SU-DHL-6 (cell line): Measurements from ENCODE around the gene IFI27L1.

Source experiments
- H2AFZ ChIP-seq: fragments of 200-600 bp; sonication (generic); 2 replicates; pipeline ENCODE4 v1.6.1; 2014; ENCODE audit warnings: low read depth, mild to moderate bottlenecking, moderate library complexity, mixed read lengths, antibody characterized with exemption, low read length; ENCODE audit not compliant: severe bottlenecking
- H3F3A ChIP-seq: fragments of 200-600 bp; shearing (Covaris generic); 2 replicates; pipeline ENCODE4 v1.6.0; 2016; ENCODE audit warnings: antibody characterized with exemption, mild to moderate bottlenecking; ENCODE audit not compliant: insufficient read depth
- H3K27ac ChIP-seq: fragments of 200-600 bp; sonication (generic); 2 replicates; pipeline ENCODE4 v1.5.1; 2016; ENCODE audit warnings: low read depth, mild to moderate bottlenecking, low read length, moderate library complexity, mixed read lengths
- H3K27me3 ChIP-seq: fragments of 200-600 bp; sonication (generic), shearing (Covaris generic); 2 replicates; pipeline ENCODE4 v1.6.0; 2014; ENCODE audit warnings: mild to moderate bottlenecking, low read length
- H3K36me3 ChIP-seq: fragments of 200-600 bp; sonication (generic); 2 replicates; pipeline ENCODE4 v1.6.1; 2014; ENCODE audit warnings: mild to moderate bottlenecking, low read length, mixed read lengths
- H3K4me2 ChIP-seq: fragments of 300-600, 200-600 bp; shearing (Covaris generic), sonication (generic); 2 replicates; pipeline ENCODE4 v1.6.0; 2014; ENCODE audit warnings: low read length, low read depth, mild to moderate bottlenecking; ENCODE audit not compliant: poor library complexity, severe bottlenecking
- H3K4me3 ChIP-seq: fragments of 200-600 bp; sonication (generic); 2 replicates; pipeline ENCODE4 v1.5.1; 2014; ENCODE audit warnings: antibody characterized with exemption, low read length, mild to moderate bottlenecking, mixed read lengths; ENCODE audit not compliant: insufficient read depth, poor library complexity, severe bottlenecking
- H3K79me2 ChIP-seq: fragments of 200-600 bp; sonication (generic); 2 replicates; pipeline ENCODE4 v1.6.1; 2014; ENCODE audit warnings: mild to moderate bottlenecking, low read length, moderate library complexity; ENCODE audit not compliant: insufficient read depth
- H3K9ac ChIP-seq: fragments of 200-600 bp; sonication (generic); 2 replicates; pipeline ENCODE4 v1.7.0; 2014; ENCODE audit warnings: mild to moderate bottlenecking, low read length
- H3K9me2 ChIP-seq: fragments of 200-600 bp; sonication (generic); replicated peaks from 2 replicates; pipeline ENCODE4 v1.6.1; 2014; ENCODE audit warnings: low read length; ENCODE audit not compliant: insufficient read depth
- H3K9me3 ChIP-seq: fragments of 200-600 bp; sonication (generic); 2 replicates; pipeline ENCODE4 v1.6.1; 2014; ENCODE audit warnings: low read length, mixed read lengths; ENCODE audit not compliant: insufficient read depth
- H4K20me1 ChIP-seq: fragments of 200-600 bp; sonication (generic); 2 replicates; pipeline ENCODE4 v1.6.1; 2014; ENCODE audit warnings: low read depth, mild to moderate bottlenecking, antibody characterized with exemption, low read length, moderate library complexity, mixed read lengths
- CTCF ChIP-seq: fragments of 200-600 bp; sonication (generic); IDR thresholded peaks from one replicate; pipeline ENCODE4 v1.5.1; 2017; ENCODE audit warnings: antibody characterized with exemption, mild to moderate bottlenecking, low read length, moderate library complexity; ENCODE audit not compliant: insufficient read depth, poor library complexity, severe bottlenecking
- EZH2phosphoT487 ChIP-seq: fragments of 200-600 bp; sonication (generic), shearing (Covaris generic); conservative IDR thresholded peaks from 2 replicates; pipeline ENCODE4 v1.6.1; 2018; ENCODE audit warnings: mild to moderate bottlenecking, antibody characterized with exemption, low read length, moderate library complexity, mixed read lengths

The IFI27L1 gene

GRCh38 chr14:94045563-94046345 lies 35.4 kb upstream of the IFI27L1 start:
- H3K4me2 ChIP-seq: no peak overlapping the region
- H2AFZ ChIP-seq: no peak overlapping the region
- no peaks in the 10 kb centered on the region for H3K9me3 ChIP-seq
- no peak overlapping the region for H3K4me3 ChIP-seq
- H4K20me1 ChIP-seq: no peaks in the 10 kb centered on the region
- no peaks in the 10 kb centered on the region for H3F3A ChIP-seq
- H3K27ac ChIP-seq: no peak overlapping the region
- no peaks in the 10 kb centered on the region for H3K79me2 ChIP-seq
- H3K27me3 ChIP-seq: no peaks in the 10 kb centered on the region
- no peaks in the 10 kb centered on the region for H3K9me2 ChIP-seq
- peaks cover 10% of the 10 kb centered on the region; the same call in 1 of the 2 replicates for H3K36me3 ChIP-seq
- TF ChIP-seq CTCF: no peak
- TF ChIP-seq EZH2phosphoT487: no peak
- H3K9ac ChIP-seq: no peak overlapping the region

- H3K79me2 ChIP-seq: no peaks in the 10 kb centered on the region
- H4K20me1 ChIP-seq: no peaks in the 10 kb centered on the region
- H3K9ac ChIP-seq: no peak overlapping the region
- no peak overlapping the region for H3K27ac ChIP-seq
- H3K36me3 ChIP-seq: peaks cover 12% of the 10 kb centered on the region; the same call in 1 of the 2 replicates
- TF ChIP-seq EZH2phosphoT487 (no peak), CTCF (no peak)
- H3K9me2 ChIP-seq: no peaks in the 10 kb centered on the region
- no peak overlapping the region for H2AFZ ChIP-seq
- H3F3A ChIP-seq: no peaks in the 10 kb centered on the region
- no peaks in the 10 kb centered on the region for H3K9me3 ChIP-seq
- H3K4me2 ChIP-seq: no peak overlapping the region
- H3K4me3 ChIP-seq: no peak overlapping the region
- no peaks in the 10 kb centered on the region for H3K27me3 ChIP-seq
These were observed 34.3 kb upstream of the IFI27L1 start for GRCh38 chr14:94046696-94047250.

- Histone ChIP-seq H3K27me3 (no peaks in the 10 kb centered on the region), H3K9me3 (no peaks in the 10 kb centered on the region), H3K9ac (no peak overlapping the region), H3K36me3 (peaks cover 12% of the 10 kb centered on the region; the same call in 1 of the 2 replicates), H4K20me1 (no peaks in the 10 kb centered on the region), H3K79me2 (no peaks in the 10 kb centered on the region), H3F3A (no peaks in the 10 kb centered on the region), H3K4me3 (no peak overlapping the region), H3K4me2 (no peak overlapping the region), H3K27ac (no peak overlapping the region), H2AFZ (no peak overlapping the region), H3K9me2 (no peaks in the 10 kb centered on the region)
- TF ChIP-seq CTCF: no peak
- no peak for TF ChIP-seq EZH2phosphoT487
These were observed 33.5 kb upstream of the IFI27L1 start for GRCh38 chr14:94047581-94047980.
